K562 (cell line): ENCODE data around the gene ELOVL4. TPM values are rescaled to one million over a fixed set of nuclear protein-coding genes. Genes with fewer than 3 reads are reported as not detected.
A peak's percentile ranks its signal among the peaks of the same experiment; 100 is the strongest.

Source experiments
- ATAC-seq: fragments of 200-7000 bp; cut with Tn5 transposase; 3 replicates; pipeline ENCODE4 v1.9.1; 2020; ENCODE audit warnings: moderate library complexity
- BruUV-seq: library from RNA; stranded (reverse); fragments of 400-500 nt; replicated peaks from 2 replicates; lab custom pipeline; 2021; lab: Mats Ljungman, UMichigan
- CTCF ChIA-PET: fragments of 300-600 bp; formaldehyde crosslinking; extraction: SDS; loops from one replicate; lab custom pipeline; 2021; ENCODE audit warnings: low intra/inter-chr PET ratio; lab: Yijun Ruan, JAX
- POLR2A ChIA-PET: fragments of 300-600, 350-650 bp; sonication (Branson Sonifier 250); formaldehyde crosslinking; extraction: SDS; loops from one replicate; lab custom pipeline; 2021; ENCODE audit warnings: antibody characterized with exemption, inconsistent platforms; lab: Yijun Ruan, JAX
- DNase-seq, 4 experiments: peaks; one replicate each; pipeline versions ENCODE4 v3.0.0 to v3.0.0-alpha.2; 2011 to 2018; ENCODE audit warnings: low spot score in 3 of 4, mixed read lengths in 3 of 4; ENCODE audit errors: extremely low read depth in 1 of 4
- FAIRE-seq: peaks from 2 replicates; lab custom pipeline; 2011; peaks lifted over from hg19 to GRCh38; lab: Jason Lieb, UNC
- H2AFZ ChIP-seq: 2 replicates; pipeline ENCODE4 v1.6.0; 2011; ENCODE audit warnings: low read depth, low read length, control low read depth, inconsistent platforms
- H3K27ac ChIP-seq: fragments of 200-600 bp; 3 replicates; pipeline ENCODE4 v1.8.0; 2011; ENCODE audit warnings: low read depth, mild to moderate bottlenecking, control low read depth, inconsistent platforms, low read length, moderate library complexity, mixed read lengths; ENCODE audit errors: extremely low read depth
- H3K27me3 ChIP-seq, 2 experiments: fragments of 300-600 bp in 1 of 2; 2 replicates in 1 of 2; 3 replicates in 1 of 2; pipeline versions ENCODE4 v1.6.0 to v1.8.0; 2011; ENCODE audit warnings: inconsistent platforms in 2 of 2, low read length in 2 of 2, mild to moderate bottlenecking in 1 of 2, mixed read lengths in 1 of 2, moderate library complexity in 1 of 2; ENCODE audit not compliant: control insufficient read depth in 2 of 2, insufficient read depth in 2 of 2
- H3K36me3 ChIP-seq: fragments of 300-600 bp; 3 replicates; pipeline ENCODE4 v1.8.0; 2011; ENCODE audit warnings: mild to moderate bottlenecking, low read length, inconsistent platforms; ENCODE audit not compliant: control insufficient read depth, insufficient read depth
- H3K4me1 ChIP-seq, 2 experiments: fragments of 200-600 bp in 1 of 2; replicated peaks in 1 of 2; 2 replicates in 1 of 2; 3 replicates in 1 of 2; pipeline versions ENCODE4 v1.5.1 to v1.8.0; 2011; ENCODE audit warnings: inconsistent platforms in 2 of 2, low read length in 2 of 2, mild to moderate bottlenecking in 1 of 2, mixed read lengths in 1 of 2, moderate library complexity in 1 of 2; ENCODE audit not compliant: control insufficient read depth in 2 of 2, insufficient read depth in 2 of 2
- H3K4me2 ChIP-seq: 2 replicates; pipeline ENCODE4 v1.6.1; 2011; ENCODE audit warnings: low read length, control low read depth, inconsistent platforms, mixed read lengths; ENCODE audit not compliant: insufficient read depth
- H3K4me3 ChIP-seq: fragments of 200-600 bp; sonication (generic), shearing (Covaris generic); 2 replicates; pipeline ENCODE4 v1.5.1; 2016; ENCODE audit warnings: control low read depth, inconsistent platforms
- H3K79me2 ChIP-seq: fragments of 200-600 bp; 3 replicates; pipeline ENCODE4 v1.8.0; 2011; ENCODE audit warnings: low read length, inconsistent platforms; ENCODE audit not compliant: control insufficient read depth, insufficient read depth
- H3K9ac ChIP-seq, 2 experiments: 2 replicates each; pipeline versions ENCODE4 v1.6.0 to v1.6.1; 2011; ENCODE audit warnings: low read depth in 2 of 2, low read length in 2 of 2, control low read depth in 1 of 2, inconsistent platforms in 1 of 2, mild to moderate bottlenecking in 1 of 2, mixed read lengths in 1 of 2; ENCODE audit not compliant: insufficient read depth in 1 of 2
- H3K9me1 ChIP-seq: one replicate; pipeline ENCODE4 v1.6.0; 2011; ENCODE audit warnings: inconsistent platforms, mild to moderate bottlenecking, low read length, moderate library complexity; ENCODE audit not compliant: control insufficient read depth, insufficient read depth
- H3K9me3 ChIP-seq: replicated peaks from 2 replicates; pipeline ENCODE4 v1.5.1; 2011; ENCODE audit warnings: low read depth, low read length, inconsistent platforms; ENCODE audit not compliant: control insufficient read depth, insufficient read depth
- H4K20me1 ChIP-seq: replicated peaks from 2 replicates; pipeline ENCODE4 v1.6.1; 2011; ENCODE audit warnings: low read length, inconsistent platforms, mixed read lengths; ENCODE audit not compliant: control insufficient read depth, insufficient read depth
- CBX2 ChIP-seq: fragments of 200-600 bp; sonication (generic); IDR thresholded peaks from one replicate; pipeline ENCODE4 v1.6.1; 2012; ENCODE audit warnings: mild to moderate bottlenecking, low read length, inconsistent platforms; ENCODE audit not compliant: insufficient read depth, poor library complexity, severe bottlenecking
- CCAR2 ChIP-seq: fragments of 200-400 bp; formaldehyde crosslinking; IDR thresholded peaks from 2 replicates; pipeline ENCODE4 v1.6.1; 2017; ENCODE audit warnings: mild to moderate bottlenecking, low read depth, low read length
- CREM ChIP-seq: IDR thresholded peaks from 2 replicates; pipeline ENCODE4 v1.6.1; 2014; ENCODE audit warnings: antibody characterized with exemption, low read depth
- GTF2A2 ChIP-seq: IDR thresholded peaks from 2 replicates; pipeline ENCODE4 v1.6.1; 2016; ENCODE audit warnings: mild to moderate bottlenecking, missing genetic modification characterization, missing compliant biosample characterization
- NEUROD1 ChIP-seq: fragments of 150-350 bp; IDR thresholded peaks from 2 replicates; pipeline ENCODE4 v1.6.1; 2014; ENCODE audit warnings: borderline replicate concordance, low read length, low read depth; ENCODE audit not compliant: partially characterized antibody
- SMC3 ChIP-seq: conservative IDR thresholded peaks from 2 replicates; pipeline ENCODE4 v1.6.1; 2011; ENCODE audit warnings: low read depth, low read length, improper control_type of control experiment; ENCODE audit not compliant: insufficient read depth
- ZC3H4 ChIP-seq: sonication (generic); formaldehyde crosslinking; IDR thresholded peaks from 2 replicates; pipeline ENCODE4 v1.9.0; 2021; ENCODE audit warnings: missing genetic modification reagents, borderline replicate concordance
- ZNF384 ChIP-seq: IDR thresholded peaks from 2 replicates; pipeline ENCODE4 v1.6.1; 2012; ENCODE audit warnings: low read depth, low read length, improper control_type of control experiment
- ZNF785 ChIP-seq: fragments of 250-450 bp; sonication (Bioruptor Pico); IDR thresholded peaks from 2 replicates; pipeline ENCODE4 v1.4.0; 2020; ENCODE audit warnings: mild to moderate bottlenecking
- WGBS: fragments of 100-300 bp; shearing (Covaris generic); methylation state at CpG from one replicate; pipeline ENCODE4 v1.1.6; 2016; ENCODE audit warnings: low coverage, mixed read lengths; ENCODE audit not compliant: insufficient coverage; ENCODE audit errors: missing lambda C conversion rate; 5-methylcytosine and 5-hydroxymethylcytosine counted together
- in situ Hi-C: fragments of 300-500 bp; cut with MboI; formaldehyde crosslinking; loops from 4 replicates; pipeline ENCODE4 v1.15.0; 2018; ENCODE audit warnings: inconsistent platforms, mixed read lengths
- intact Hi-C: fragments of 100-400 bp; cut with micrococcal nuclease; formaldehyde crosslinking; loops from 2 replicates; pipeline ENCODE4 v1.14.2; 2022
- polyA plus RNA-seq, 8 experiments: library from polyadenylated mRNA; depleted of rRNA in 4 of 8; stranded (reverse) in 5 of 8; unstranded in 3 of 8; fragments of >200 nt; fragmentation: Nextera tagmentation in 2 of 8; fragmentation: Illumina TruSeq in 1 of 8; extraction: Ambion mirVana in 2 of 8; extraction: Trizol in 1 of 8; gene quantifications; 2 replicates each; pipeline versions ENCODE4 v1.2.1 to v1.2.3, GENCODE V29; 2011 to 2014; ENCODE audit warnings: inconsistent platforms in 1 of 8, missing spikeins in 1 of 8
- total RNA-seq, 7 experiments: library from RNA; depleted of rRNA in 6 of 7; stranded (reverse); fragments of >200 nt in 6 of 7; fragmentation: Illumina TruSeq in 2 of 7; extraction: Trizol in 2 of 7; gene quantifications; 2 replicates each; pipeline versions ENCODE4 v1.2.1 to v1.2.3, GENCODE V29; 2011 to 2021; ENCODE audit warnings: low replicate concordance in 1 of 7
- TF ChIP-seq, protein P1 (sequence below): fragments of 450-650 bp; IDR thresholded peaks from 2 replicates; pipeline ENCODE4 v1.6.1; 2016; ENCODE audit warnings: antibody characterized with exemption
- TF ChIP-seq, protein P2 (sequence below): fragments of 450-650 bp; formaldehyde crosslinking; IDR thresholded peaks from 2 replicates; pipeline ENCODE4 v1.4.0; 2020; ENCODE audit warnings: mild to moderate bottlenecking, moderate library complexity
- TF ChIP-seq, protein P3 (sequence below): IDR thresholded peaks from 2 replicates; pipeline ENCODE4 v1.6.1; 2012; ENCODE audit warnings: low read depth, low read length, improper control_type of control experiment, borderline replicate concordance
- TF ChIP-seq, protein P4 (sequence below), 3 experiments: IDR thresholded peaks in 2 of 3; conservative IDR thresholded peaks in 1 of 3; 2 replicates each; pipeline ENCODE4 v1.5.1; 2011 to 2012; ENCODE audit warnings: low read length in 3 of 3, mild to moderate bottlenecking in 3 of 3, control low read depth in 2 of 3, improper control_type of control experiment in 1 of 3, inconsistent platforms in 1 of 3, low read depth in 1 of 3, mixed read lengths in 1 of 3, moderate library complexity in 1 of 3; ENCODE audit not compliant: insufficient read depth in 2 of 3

Gene ELOVL4
- total and polyA plus RNA-seq, 9 of the 15 experiments (the other 6 are each of a cell fraction or from before 2014, with no cell fraction given) = not detected

DNA sequence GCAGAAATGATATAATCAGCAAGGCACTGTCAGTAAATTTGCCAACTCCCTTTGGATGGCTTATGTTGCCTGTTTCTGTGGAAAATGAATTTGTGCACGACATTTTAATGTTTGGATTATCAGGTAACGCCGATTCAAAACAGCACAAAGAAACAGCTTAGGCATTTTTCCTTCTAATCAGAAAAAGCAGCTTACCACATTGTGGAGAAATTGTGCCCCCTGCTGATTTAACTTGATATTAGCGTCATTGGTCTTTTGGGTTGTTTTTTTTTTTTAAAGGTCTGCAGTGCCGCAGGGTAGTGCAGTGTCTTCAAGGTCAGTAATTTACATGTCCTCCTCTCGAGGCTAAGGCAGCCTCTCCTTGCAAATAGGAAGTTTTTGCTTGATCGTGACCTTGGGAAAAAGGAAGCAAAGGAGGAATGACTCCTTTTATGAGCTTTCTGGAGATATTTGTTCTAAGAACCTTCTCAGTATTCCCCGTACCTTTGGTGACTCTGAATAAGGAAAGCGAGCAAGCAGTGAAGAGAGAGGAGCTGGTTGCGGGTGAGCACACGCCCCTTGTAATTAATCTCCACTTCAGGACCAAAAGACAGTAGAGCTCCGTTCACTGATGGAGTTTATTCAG is 79.1 kb downstream of the ELOVL4 start:
- FAIRE-seq (peak; percentile 82), ATAC-seq (peak; percentile 69), DNase-seq (peak; percentile 37 to 81 (median 53))
- in situ Hi-C loops (no loop called here), intact Hi-C loops (loop anchor here (1.0 to 10.0 kb wide), 5 partner anchors 53 to 297 kb away; no protein-coding TSS in a partner anchor)
- ChIA-PET CTCF (interaction anchor here (0.6 to 3.1 kb wide), 4 partner anchors 10 to 665 kb away, joined by 3 to 18 read pairs (median 3); no protein-coding TSS in a partner anchor), POLR2A (interaction anchor here (0.6 to 0.8 kb wide), 4 partner anchors 12 to 801 kb away, joined by 3 to 4 read pairs (median 3); no protein-coding TSS in a partner anchor)
- Histone ChIP-seq H3K27me3 (peaks cover 0 to 6% of the 10 kb centered on the region in 2 experiments; a peak in 2 of 5 replicates), H3K9me3 (no peaks in the 10 kb centered on the region), H4K20me1 (no peaks in the 10 kb centered on the region), H3K79me2 (no peaks in the 10 kb centered on the region), H3K36me3 (no peaks in the 10 kb centered on the region), H2AFZ (peak overlapping the region; percentile 76), H3K4me3 (no peak overlapping the region), H3K4me1 (peaks cover 2 to 4% of the 10 kb centered on the region in 2 experiments; a peak in 3 of 5 replicates), H3K27ac (no peak overlapping the region), H3K4me2 (peak overlapping the region; percentile 43), H3K9me1 (no peaks in the 10 kb centered on the region), H3K9ac (no peak overlapping the region)
- WGBS = 16% methylated on average over 12 of the region's 12 CpGs
- no TSS peak for BruUV-seq
- TF ChIP-seq NEUROD1 (no peak), CBX2 (no peak), CREM (peak; percentile 36; the same call in 1 of the 2 replicates), SMC3 (0 out of 2 replicates have a peak, but pooled peaks have one; percentile 41), GTF2A2 (tag) (no peak), ZC3H4 (CRISPR knock-in tag) (no peak), ZNF785 (CRISPR knock-in tag) (no peak), ZNF384 (peak; percentile 95), CCAR2 (no peak)
- TF ChIP-seq, protein P1, sequence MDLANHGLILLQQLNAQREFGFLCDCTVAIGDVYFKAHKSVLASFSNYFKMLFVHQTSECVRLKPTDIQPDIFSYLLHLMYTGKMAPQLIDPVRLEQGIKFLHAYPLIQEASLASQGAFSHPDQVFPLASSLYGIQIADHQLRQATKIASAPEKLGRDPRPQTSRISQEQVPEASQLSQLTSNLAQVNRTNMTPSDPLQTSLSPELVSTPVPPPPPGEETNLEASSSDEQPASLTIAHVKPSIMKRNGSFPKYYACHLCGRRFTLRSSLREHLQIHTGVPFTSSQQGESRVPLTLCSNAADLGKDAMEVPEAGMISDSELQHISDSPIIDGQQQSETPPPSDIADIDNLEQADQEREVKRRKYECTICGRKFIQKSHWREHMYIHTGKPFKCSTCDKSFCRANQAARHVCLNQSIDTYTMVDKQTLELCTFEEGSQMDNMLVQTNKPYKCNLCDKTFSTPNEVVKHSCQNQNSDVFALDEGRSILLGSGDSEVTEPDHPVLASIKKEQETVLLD = no peak
- TF ChIP-seq, protein P2, sequence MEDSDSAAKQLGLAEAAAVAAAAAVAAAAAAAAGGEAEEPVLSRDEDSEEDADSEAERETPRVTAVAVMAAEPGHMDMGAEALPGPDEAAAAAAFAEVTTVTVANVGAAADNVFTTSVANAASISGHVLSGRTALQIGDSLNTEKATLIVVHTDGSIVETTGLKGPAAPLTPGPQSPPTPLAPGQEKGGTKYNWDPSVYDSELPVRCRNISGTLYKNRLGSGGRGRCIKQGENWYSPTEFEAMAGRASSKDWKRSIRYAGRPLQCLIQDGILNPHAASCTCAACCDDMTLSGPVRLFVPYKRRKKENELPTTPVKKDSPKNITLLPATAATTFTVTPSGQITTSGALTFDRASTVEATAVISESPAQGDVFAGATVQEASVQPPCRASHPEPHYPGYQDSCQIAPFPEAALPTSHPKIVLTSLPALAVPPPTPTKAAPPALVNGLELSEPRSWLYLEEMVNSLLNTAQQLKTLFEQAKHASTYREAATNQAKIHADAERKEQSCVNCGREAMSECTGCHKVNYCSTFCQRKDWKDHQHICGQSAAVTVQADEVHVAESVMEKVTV (CRISPR knock-in tag) = 0 out of 2 replicates have a peak, but pooled peaks have one; percentile 46
- TF ChIP-seq, protein P3, sequence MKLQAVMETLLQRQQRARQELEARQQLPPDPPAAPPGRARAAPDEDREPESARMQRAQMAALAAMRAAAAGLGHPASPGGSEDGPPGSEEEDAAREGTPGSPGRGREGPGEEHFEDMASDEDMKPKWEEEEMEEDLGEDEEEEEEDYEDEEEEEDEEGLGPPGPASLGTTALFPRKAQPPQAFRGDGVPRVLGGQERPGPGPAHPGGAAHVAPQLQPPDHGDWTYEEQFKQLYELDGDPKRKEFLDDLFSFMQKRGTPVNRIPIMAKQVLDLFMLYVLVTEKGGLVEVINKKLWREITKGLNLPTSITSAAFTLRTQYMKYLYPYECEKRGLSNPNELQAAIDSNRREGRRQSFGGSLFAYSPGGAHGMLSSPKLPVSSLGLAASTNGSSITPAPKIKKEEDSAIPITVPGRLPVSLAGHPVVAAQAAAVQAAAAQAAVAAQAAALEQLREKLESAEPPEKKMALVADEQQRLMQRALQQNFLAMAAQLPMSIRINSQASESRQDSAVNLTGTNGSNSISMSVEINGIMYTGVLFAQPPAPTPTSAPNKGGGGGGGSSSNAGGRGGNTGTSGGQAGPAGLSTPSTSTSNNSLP = 0 out of 2 replicates have a peak, but pooled peaks have one; percentile 5
- TF ChIP-seq, protein P4, sequence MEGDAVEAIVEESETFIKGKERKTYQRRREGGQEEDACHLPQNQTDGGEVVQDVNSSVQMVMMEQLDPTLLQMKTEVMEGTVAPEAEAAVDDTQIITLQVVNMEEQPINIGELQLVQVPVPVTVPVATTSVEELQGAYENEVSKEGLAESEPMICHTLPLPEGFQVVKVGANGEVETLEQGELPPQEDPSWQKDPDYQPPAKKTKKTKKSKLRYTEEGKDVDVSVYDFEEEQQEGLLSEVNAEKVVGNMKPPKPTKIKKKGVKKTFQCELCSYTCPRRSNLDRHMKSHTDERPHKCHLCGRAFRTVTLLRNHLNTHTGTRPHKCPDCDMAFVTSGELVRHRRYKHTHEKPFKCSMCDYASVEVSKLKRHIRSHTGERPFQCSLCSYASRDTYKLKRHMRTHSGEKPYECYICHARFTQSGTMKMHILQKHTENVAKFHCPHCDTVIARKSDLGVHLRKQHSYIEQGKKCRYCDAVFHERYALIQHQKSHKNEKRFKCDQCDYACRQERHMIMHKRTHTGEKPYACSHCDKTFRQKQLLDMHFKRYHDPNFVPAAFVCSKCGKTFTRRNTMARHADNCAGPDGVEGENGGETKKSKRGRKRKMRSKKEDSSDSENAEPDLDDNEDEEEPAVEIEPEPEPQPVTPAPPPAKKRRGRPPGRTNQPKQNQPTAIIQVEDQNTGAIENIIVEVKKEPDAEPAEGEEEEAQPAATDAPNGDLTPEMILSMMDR (IDR thresholded peaks at IDR 0.05 in 2 of 3, conservative IDR thresholded peaks at IDR 0.05 in 1 of 3; ENCODE audit: insufficient read depth in 2 of 3, low read depth in 1 of 3, low read length in 3 of 3) = peak; percentile 67 to 88 (median 76)
